HG03439 (cell line): ENCODE results near the gene UBR4.

Experiments used
- ATAC-seq: cut with Tn5 transposase; IDR thresholded peaks from one replicate; pipeline ENCODE4 v1.9.1; 2021; ENCODE audit warnings: mild to moderate bottlenecking, moderate library complexity; ENCODE audit not compliant: unreplicated experiment

The UBR4 gene

GRCh38 chr1:19096990-19097389, 113.1 kb downstream of the UBR4 start:
- ATAC-seq, result no peak

GRCh38 chr1:19096036-19096833, 113.8 kb downstream of the UBR4 start:
- ATAC-seq, result no peak

- no peak for ATAC-seq
These were observed 118.7 kb downstream of the UBR4 start for GRCh38 chr1:19091196-19091953.

GRCh38 chr1:19089524-19089923, 120.5 kb downstream of the UBR4 start:
- ATAC-seq, result no peak

GRCh38 chr1:19088717-19089442, 121.2 kb downstream of the UBR4 start:
- ATAC-seq, result no peak

GRCh38 chr1:19087737-19088594, 122.1 kb downstream of the UBR4 start:
- no peak for ATAC-seq

- no peak for ATAC-seq
These were observed 122.9 kb downstream of the UBR4 start for GRCh38 chr1:19087017-19087736.

- no peak for ATAC-seq
These were observed 123.7 kb downstream of the UBR4 start for GRCh38 chr1:19086176-19086875.

- no peak for ATAC-seq
These were observed 125.8 kb downstream of the UBR4 start for GRCh38 chr1:19084206-19084738.

GRCh38 chr1:19083081-19083480, 127.0 kb downstream of the UBR4 start:
- ATAC-seq, result no peak

GRCh38 chr1:19081218-19081893, 128.7 kb downstream of the UBR4 start:
- ATAC-seq, result no peak

GRCh38 chr1:19080721-19081120, 129.3 kb downstream of the UBR4 start:
- ATAC-seq, result no peak

GRCh38 chr1:19079541-19080472, 130.3 kb downstream of the UBR4 start:
- no peak for ATAC-seq

GRCh38 chr1:19078536-19078935, 131.5 kb downstream of the UBR4 start:
- no peak for ATAC-seq

- no peak for ATAC-seq
These were observed 133.0 kb downstream of the UBR4 start for GRCh38 chr1:19076841-19077616.

GRCh38 chr1:19074902-19075721, 135.0 kb downstream of the UBR4 start:
- ATAC-seq, result no peak
